ENCODE results near the gene PCCA. TPM values are rescaled to one million over a fixed set of nuclear protein-coding genes. Genes with fewer than 3 reads are reported as not detected.

Gene PCCA
- total RNA-seq, 1 donor from 2014 or later: 7.7 TPM

DNA sequence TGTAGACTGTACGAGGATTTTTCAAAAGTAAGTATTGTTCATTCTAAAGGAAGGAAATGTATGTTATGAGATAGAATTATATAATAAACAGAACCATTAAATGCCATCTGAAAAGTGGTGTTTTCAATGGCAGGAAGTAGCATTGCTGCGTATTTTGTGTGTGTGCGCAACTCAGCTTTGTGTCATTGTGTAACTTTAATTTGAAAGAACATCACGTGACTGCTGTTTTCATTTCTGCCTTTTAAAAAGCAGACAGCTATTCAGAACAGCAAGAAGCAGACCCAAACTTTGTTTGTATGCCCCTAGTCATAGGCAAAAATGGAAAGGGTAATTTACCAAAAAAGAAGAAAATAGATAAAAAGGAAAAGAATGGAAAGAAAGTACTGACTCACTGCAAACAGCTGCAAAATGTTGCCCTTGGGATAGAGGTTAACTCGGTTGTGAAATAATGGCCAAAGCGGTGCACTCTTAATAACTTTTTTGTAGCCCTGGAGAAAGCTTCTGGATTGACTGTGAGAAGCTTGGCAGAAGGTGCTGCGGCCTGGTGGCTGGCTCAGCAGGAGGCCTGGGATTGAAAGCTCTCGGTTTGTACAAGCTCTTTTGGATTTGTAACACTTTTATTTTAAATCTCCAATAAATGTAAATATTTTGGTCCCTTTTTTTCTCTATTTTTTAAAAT lies 402.4 kb downstream of the PCCA start:
- intact Hi-C loops (cut with micrococcal nuclease): no loop called here

DNA sequence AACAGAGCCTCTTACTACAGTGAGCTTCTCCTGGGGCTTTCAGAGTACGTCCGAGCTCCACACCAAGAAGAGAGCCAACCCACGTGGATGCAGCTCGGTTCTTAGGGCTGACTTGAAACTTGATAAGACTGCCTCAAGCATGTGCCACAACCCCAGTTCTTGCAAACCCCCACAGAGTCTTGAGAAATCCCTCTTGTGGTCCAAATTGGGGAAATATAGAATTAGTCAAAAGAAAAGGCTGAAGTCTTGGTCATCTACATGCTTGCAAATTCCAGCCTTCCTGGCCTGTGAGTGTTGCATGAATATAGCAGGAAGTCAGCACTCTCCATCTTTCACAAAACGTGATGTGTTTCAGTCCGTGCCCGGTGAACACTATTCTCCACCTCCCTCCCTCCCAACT lies 404.5 kb downstream of the PCCA start:
- intact Hi-C loops (cut with micrococcal nuclease): no loop called here

DNA sequence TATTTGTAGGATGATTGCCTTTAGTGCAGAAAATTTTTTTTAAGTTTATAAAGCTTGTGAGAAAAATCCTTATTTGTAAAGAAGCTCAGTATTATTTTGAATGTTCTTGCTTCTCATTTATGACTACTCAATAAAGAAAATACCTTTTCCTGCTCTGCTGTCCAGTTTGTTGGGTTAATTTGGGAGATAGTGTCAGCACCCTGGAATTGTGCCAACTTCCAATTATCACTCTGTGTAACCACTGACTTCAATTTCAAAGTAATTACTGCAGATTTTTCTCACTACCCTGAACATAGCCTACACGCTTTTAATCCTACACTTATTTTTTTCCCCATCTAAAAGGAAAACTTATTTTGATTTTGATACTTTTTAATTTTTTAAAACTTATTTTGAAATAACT lies 406.6 kb downstream of the PCCA start:
- intact Hi-C loops (cut with micrococcal nuclease): no loop called here

DNA sequence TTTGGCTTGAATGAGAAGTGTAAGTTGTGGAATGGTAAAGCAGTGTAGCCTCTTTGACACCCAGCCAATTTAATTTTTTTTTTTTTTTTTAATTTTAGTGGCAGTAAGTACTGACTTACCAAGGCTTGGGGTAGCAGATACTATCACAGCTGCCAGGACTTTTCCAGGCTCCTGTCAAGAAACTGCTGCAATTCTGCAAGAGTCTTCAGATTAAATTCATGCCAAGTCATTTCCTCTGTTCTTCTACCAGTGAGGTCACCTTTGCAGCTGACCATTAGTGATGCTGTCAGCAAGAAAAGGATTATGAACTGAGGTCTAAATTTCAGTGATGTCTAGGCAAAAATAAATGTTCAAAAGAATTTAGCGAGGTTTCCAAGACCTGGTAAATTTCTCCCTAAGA lies 408.5 kb downstream of the PCCA start:
- intact Hi-C loops (cut with micrococcal nuclease): no loop called here

DNA sequence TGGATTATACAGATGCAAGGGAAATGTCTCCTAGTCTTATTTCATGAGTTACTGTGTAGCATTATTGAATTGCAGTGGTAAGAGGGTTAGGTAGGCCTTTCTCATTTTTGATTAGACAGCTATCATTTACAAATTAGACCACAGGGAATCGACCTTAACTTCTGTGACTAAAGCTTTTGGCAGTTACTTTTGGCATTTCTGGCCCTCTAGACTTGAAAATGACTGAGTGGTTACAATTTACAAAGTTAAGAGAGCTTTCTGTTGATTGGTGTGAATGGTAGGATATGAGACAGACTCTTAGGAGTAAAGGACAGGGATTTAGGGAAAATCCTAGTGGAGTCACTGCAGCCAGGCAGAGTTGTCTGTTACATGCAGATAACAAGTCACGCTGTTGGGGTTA lies 413.6 kb downstream of the PCCA start:
- intact Hi-C loops (cut with micrococcal nuclease): no loop called here

DNA sequence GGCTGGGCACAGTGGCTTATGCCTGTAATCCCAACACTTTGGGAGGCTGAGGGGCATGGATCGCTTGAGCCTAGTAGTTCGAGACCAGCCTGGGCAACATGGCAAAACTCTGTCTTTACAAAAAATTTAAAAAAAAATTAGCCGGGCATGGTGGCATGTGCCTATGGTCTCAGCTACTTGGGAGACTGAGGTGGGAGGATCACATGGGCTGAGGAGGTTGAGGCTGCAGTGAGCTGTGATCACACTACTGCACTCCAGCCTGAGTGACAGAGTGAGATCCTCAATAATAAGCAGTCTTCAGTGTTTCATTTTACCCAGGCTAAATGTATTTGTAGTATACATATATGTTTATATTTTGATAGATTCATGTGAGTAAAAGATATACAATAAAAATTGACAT lies 414.7 kb downstream of the PCCA start:
- intact Hi-C loops (cut with micrococcal nuclease): no loop called here

DNA sequence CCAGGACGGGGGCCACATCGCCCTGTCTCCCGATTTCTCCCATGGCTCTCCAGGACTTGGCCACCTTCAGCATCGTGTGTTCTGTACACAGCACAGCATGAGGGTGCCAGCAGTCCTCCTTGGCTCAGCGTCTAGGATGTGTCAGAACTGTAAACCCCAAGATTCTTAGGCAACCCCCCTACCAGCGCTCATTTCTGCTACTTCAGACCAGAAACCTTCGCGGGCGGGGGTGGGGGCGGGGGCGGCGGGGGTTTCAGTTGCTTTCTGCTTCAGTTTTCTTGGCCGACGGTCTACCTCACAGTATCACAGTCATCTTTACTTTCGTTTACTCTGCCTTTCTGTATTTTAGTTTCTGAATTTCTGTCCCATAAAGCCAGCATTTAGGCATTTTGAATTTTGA lies 417.3 kb downstream of the PCCA start:
- intact Hi-C loops (cut with micrococcal nuclease): loop anchor here (2.0 to 5.0 kb wide), 2 partner anchors 74 to 849 kb away; no protein-coding TSS in a partner anchor

DNA sequence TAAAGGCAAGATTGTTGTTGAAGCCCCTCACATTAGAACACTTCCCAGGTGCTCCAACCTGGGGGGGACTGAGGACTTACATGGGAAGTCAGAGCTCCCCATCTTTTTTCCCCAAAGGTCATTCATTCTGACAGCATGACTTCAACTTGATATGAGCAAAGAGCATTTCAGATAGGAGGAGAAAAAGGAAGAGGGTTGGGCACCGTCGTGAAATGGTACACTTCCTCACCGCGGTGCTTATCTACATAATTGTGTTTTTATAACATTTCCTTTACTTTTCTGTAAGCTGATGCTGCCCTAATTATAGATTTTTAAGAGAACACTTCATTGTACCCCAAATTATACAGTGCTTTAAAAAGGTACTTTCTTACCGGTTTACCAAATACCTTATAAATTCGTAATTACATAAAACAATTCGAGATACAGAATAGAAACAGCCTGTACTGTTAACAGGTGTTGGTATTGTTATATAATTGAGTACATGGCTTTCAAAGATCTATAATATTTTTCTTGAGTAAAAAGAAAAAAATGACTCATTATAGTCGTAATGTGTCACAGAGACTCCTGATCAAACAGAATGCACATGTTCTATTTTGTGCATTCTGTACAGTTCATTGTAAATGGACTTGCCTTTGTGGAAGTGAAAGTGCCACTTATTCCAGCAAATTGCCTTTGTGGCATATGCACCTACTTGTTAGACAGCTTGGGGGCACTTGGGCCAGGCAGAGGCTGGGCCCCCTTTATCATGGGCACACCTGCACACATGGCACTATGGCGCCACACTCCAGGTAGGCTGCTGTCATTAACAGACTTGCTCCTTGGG lies 417.9 kb downstream of the PCCA start:
- intact Hi-C loops (cut with micrococcal nuclease): loop anchor here (2.0 to 5.0 kb wide), 2 partner anchors 75 to 850 kb away; no protein-coding TSS in a partner anchor

DNA sequence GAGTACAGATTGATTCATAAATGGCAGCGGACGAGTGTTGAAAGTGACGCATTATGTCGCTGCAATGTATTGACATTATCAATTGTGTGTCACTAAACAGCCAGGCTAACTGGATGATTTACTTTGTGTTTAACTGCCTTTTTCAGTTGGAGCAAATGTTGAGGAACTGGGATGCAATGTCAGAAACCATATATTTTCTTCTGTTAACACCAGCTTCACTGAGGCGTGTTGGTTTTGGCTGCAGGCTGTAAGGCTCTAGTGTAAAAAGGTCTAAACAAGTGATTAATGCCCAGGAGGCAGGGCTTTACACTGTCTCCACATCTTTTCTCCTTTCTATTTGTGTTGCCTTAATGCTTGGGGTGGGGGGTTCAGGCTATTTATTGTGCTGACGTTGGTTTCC lies 419.6 kb downstream of the PCCA start:
- intact Hi-C loops (cut with micrococcal nuclease): loop anchor here (5.0 kb wide), 1 partner anchor 76 kb away; no protein-coding TSS in a partner anchor

DNA sequence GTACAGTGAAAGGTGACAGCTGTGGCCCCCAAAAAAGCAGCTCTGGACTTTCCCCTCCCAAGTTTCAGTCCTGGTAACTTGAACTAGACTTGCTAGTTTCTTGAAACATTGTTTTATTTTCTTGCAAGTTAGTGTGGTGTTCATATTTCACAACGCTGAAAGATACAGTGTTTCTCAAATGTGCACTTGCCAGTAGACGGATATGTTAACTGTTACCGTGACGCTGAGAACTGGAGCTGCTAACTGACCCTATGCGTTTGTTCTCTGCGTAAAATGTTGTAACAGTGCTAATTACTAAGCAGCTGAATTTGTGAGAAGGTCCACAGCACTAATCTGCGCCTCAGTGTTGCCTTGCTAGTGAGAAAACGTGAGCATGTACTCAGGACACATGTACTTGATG lies 420.1 kb downstream of the PCCA start:
- intact Hi-C loops (cut with micrococcal nuclease): loop anchor here (5.0 kb wide), 1 partner anchor 77 kb away; no protein-coding TSS in a partner anchor

DNA sequence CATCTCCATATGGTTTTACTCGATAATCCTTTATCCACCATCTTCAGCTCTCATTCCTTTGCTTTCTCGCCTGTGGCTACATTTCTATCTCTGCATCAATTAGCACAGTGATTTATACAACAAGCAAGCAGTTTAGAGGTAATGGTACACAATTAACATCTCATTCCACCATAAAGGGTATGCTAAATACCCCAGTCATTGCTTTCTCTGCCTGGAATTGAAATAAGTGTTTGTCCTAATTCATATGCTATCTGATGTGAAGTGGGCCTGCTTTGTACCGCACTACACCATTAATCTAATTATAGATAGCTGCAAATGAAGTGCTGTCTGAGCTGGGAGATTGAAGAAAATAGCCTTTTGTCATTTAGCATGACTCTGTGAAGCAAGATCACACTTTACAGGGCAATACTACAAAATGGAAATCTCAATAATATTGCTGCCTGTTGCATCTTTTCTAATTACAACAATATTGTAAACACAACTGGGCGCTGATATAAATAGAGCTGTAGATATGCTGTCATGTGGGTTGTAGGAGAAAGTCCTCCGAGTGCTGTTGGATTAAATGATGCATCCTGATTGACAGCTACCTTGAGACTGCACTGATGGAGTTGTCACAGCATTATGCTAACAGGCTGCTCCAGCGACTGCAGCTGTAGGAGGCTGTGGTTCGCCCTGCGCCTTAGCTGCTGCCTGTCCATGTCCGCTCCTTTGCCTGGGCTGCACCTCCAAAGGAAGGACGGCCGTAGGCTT lies 421.5 kb downstream of the PCCA start:
- intact Hi-C loops (cut with micrococcal nuclease): loop anchor here (5.0 to 10.0 kb wide), 2 partner anchors 146 to 608 kb away; no protein-coding TSS in a partner anchor

DNA sequence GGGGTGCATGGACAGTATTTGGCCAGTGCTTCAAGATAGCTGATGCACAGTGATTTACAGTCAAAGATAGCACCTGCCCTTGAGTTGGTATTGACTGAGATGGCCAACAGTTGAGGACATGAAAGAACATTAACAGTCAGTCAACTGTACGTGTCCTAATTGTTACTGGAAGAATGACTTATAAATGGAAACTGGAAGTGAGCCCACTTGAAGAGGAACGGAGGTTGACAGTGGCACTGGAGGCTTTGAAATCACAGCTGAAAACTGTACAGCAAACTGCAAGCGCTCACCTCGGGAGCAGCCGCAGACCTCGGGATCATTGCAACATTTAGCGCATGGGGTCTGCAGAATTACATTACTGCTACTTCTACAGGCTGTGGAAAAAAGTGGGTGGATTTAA lies 422.6 kb downstream of the PCCA start:
- intact Hi-C loops (cut with micrococcal nuclease): loop anchor here (5.0 to 10.0 kb wide), 2 partner anchors 147 to 609 kb away; no protein-coding TSS in a partner anchor

DNA sequence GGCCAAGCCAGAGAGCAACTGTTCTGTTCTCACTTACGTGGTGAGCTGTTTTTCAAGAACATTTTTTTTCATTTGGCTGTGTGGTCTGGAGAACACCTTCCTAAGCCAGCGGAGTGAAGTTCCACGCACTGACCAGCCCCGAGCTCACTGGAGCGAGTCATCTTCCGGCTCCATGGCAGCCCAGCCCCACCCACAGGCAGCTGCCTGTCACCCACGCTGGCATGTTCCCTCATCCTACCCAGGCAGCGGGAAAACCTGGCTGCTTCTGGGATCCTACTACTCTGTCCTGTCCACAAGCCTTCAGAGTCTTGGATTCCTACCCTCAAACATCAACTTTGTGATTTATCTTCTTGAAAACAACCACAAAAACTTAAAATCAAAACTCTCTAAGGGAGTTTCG lies 423.5 kb downstream of the PCCA start:
- intact Hi-C loops (cut with micrococcal nuclease): loop anchor here (5.0 to 10.0 kb wide), 2 partner anchors 148 to 610 kb away; no protein-coding TSS in a partner anchor

DNA sequence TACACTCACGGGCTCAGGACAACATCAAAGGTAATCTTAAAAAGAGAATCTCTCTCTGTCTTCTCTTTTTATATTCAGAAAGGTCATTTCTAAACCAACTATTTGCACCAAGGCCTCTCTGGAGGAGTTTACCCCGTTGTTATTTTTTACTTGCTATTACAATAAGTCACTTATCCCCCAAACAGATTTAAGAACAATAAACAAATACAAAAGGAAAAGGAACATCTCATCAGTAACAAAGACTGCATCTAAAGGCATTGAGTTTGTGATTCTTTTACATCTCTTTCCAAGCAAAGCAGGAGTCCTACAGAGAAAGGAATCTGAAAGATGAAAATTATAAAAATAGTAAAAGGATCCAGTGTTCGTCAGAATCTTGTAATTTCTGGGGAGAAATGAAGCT lies 424.3 kb downstream of the PCCA start:
- intact Hi-C loops (cut with micrococcal nuclease): loop anchor here (5.0 to 10.0 kb wide), 2 partner anchors 148 to 611 kb away; no protein-coding TSS in a partner anchor

DNA sequence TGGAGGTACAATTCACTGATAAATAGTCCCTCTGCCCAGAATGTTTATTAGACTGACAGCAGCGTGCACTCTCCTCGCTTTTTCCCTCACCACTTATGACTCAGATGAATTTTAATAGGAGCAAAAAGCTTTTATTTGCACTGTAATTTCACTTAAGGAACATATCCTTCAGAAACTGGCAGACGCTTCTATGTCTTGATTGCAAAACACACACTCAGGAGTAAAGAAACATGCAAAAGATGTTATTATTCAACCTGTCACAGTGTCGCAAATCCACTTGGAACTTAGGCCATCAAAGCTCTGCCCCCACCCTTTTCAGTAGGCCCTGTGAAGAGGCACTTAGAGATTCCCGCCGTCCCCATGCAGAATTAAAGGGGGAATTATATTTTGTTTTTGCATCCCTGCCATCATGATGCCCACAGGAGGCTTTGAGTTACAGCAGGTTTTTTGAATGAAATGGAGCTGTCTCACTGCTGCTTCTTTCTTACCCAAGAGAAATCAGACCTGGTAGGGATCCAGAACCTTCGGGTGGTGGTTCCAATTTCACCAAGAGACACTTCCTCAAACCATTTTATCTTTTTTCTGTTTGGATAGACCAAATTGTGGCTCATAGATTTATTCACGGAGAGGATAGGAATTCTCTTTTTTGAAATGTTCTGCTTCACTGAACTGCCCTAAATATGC lies 425.2 kb downstream of the PCCA start:
- intact Hi-C loops (cut with micrococcal nuclease): loop anchor here (1.0 to 10.0 kb wide), 6 partner anchors 149 to 858 kb away; no protein-coding TSS in a partner anchor

DNA sequence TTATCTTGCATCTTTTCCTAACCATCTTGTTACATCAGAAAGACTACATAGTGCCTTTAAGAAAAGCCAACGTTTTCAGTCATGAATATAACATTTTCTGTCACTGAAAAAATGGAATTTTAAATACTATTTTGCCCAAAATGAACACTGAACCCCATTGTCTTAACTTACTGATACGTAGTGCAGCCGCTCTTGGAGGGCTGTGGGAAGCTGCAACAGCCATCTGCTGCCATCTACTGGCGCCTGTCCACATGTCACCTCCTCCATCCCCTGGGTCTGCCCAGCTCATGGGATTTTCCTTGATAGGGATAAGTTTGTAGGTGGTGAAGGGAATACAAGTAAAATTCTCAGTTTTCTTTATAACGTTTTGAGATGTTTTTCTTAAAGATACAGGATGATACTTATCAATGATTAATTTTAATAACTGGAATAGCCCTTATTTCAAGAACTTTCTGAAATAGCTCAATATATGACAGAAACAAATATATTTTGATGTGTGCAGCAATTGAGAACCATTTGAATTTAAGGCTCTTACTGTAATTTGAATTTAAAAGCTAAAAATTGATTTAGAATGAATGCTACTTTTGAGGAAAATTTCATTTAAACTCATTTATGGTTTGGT lies 426.0 kb downstream of the PCCA start:
- intact Hi-C loops (cut with micrococcal nuclease): loop anchor here (1.0 to 10.0 kb wide), 8 partner anchors 150 to 1073 kb away; no protein-coding TSS in a partner anchor

DNA sequence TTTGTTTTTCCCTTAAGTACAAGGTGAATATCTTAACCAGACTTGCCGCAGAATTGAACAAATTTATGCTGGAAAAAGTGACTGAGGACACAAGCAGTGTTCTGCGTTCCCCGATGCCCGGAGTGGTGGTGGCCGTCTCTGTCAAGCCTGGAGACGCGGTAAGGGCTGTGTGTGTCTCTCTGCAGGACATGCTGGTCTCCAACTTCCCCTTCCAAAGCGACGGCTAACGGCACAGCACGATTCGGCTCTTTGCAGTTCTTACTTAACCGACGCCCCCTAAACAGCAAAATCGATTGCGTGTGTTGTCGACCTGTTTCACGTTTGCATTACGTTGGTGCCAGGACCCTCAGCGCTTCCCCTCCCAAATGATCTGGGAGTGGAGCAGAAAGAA lies 426.5 kb downstream of the PCCA start:
- intact Hi-C loops (cut with micrococcal nuclease): loop anchor here (2.0 to 10.0 kb wide), 4 partner anchors 151 to 1073 kb away; no protein-coding TSS in a partner anchor

DNA sequence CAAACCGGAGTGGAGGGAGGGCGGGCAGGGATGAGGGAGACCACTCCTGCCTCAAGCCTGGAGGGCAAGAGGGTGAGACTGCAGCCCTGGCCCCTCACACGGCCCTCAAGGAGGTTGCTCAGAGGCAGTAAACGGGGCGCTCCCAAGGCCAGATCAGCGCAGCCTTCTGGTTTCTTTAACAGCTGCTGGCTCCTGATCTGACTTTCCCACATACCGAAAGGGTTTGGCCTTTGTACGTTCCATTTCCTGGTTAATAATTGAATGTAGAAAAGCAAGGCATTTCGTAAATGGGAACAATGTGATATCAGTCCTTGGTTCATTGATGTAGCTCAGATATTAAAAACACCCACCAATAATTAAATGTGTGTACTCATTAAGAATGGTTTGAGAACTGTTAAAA lies 428.2 kb downstream of the PCCA start:
- intact Hi-C loops (cut with micrococcal nuclease): loop anchor here (5.0 to 10.0 kb wide), 3 partner anchors 152 to 1075 kb away; no protein-coding TSS in a partner anchor

DNA sequence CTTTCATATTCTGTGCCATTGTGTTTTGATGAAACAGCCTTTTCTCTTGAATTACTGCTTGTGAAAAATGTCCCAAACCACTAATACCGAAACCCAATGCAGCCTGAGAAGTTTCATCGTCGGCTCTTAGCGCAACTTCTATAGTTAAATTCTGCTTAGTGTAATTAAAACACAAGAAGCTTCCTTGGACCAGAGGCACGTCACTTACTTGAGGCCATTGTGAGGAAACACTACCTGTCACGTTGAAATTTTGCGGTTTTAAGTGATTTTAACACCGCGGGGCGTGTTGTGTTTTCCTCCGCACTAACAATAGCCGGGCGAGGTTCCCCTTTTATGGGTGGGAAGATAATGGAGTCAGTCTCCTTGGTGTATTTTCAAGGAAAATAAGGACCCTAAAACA lies 428.8 kb downstream of the PCCA start:
- intact Hi-C loops (cut with micrococcal nuclease): loop anchor here (5.0 to 10.0 kb wide), 3 partner anchors 153 to 1075 kb away; no protein-coding TSS in a partner anchor

All from T-helper 2 cell treated with Interferon-gamma antibody and Interleukin-4, amounts not matched to agents 100 ng/mL and 5 ng/mL, for 36 hours (primary cell).